SH-SY5Y (cell line): ENCODE results near the gene TXNIP.

Source experiments
- GATA2 ChIP-seq: IDR thresholded peaks from 2 replicates; pipeline ENCODE4 v1.6.1; 2011; ENCODE audit warnings: mild to moderate bottlenecking, low read depth, low read length
- GATA3 ChIP-seq: IDR thresholded peaks from 2 replicates; pipeline ENCODE4 v1.6.1; 2011; ENCODE audit warnings: low read depth, mild to moderate bottlenecking, low read length, moderate library complexity

DNA sequence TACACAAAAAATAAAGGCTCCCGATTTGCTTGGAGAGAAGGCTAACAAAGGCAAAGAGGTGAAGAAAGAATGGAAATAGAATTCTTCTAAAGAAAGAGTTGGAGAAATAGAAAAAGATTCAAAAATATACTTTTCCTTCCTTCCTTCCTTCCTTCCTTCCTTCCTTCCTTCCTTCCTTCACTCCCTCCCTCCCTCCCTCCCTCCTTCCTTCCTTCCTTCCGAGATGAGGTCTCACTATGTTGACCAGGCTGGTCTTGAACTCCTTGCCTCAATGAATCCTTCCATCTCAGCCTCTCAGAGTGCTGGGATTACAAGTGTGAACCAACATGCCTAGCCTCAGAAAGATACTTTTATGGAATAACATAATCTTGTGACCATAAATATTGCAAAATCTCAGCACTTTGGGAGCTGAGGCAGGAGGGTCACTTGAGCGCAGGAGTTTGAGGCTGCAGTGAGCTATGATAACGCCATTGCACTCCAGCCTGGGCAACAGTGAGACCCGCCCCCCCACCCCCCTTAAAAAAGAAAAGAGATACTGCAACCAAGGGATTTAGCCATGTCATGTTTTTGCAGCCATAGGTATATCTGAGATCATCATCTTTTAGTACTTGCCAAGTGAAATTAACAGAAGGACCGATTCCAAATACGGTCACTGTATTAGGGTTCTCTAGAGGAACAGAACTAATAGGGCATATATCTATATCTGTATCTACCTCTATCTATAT is 26.2 kb upstream of the TXNIP start:
- TF ChIP-seq GATA3 = no peak
- TF ChIP-seq GATA2 = no peak
